ENCODE results near the gene RAB39B.

DNA sequence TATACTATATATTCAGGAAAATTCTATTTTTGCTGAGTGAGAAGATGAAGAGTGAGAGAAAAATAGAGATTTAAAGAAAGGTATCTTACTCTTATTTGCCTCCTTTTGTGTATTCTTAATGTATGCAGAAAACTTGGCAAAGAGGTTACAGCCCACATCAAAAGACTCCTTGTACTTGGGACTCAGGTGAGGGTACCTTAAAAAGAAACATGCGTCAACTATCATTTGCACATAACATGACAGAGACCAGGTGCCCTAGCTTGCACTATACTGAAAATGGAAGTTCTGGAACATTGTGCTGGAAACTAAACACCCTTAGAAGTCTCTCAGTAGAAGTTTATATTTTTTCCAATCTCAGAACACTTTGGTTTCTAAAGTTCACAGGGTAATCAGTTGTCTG, 15.6 kb upstream of the RAB39B start:
- TF ChIP-seq REST (IDR thresholded peaks at IDR 0.05; ENCODE audit: insufficient read depth in 1 of 2, low read depth in 2 of 2, low read length in 1 of 2): no peak
- TF ChIP-seq CTCF (IDR thresholded peaks at IDR 0.05): no peak
- TF ChIP-seq POLR2AphosphoS5 (IDR thresholded peaks at IDR 0.05; ENCODE audit: low read depth, low read length): no peak

Measured in Panc1 (cell line).